Coronary artery (tissue), 2 donors: ENCODE results near the gene PHETA1.

ENCODE experiments used
- DNase-seq: peaks from one replicate; pipeline ENCODE4 v3.0.0-alpha.2; 2017; ENCODE audit warnings: low spot score
- H3K27ac ChIP-seq, 2 donors: fragments of 200-600 bp; sonication (generic); one replicate each; pipeline ENCODE4 v1.5.1; 2016 to 2019
- H3K4me3 ChIP-seq: fragments of 200-600 bp; sonication (generic); 2 replicates; pipeline ENCODE4 v1.5.1; 2016; ENCODE audit warnings: mild to moderate bottlenecking, moderate library complexity
- TF ChIP-seq, protein P1 (sequence below): fragments of 200-600 bp; sonication (generic); IDR thresholded peaks from one replicate; pipeline ENCODE4 v1.5.1; 2019; ENCODE audit warnings: antibody characterized with exemption

The PHETA1 gene

DNA sequence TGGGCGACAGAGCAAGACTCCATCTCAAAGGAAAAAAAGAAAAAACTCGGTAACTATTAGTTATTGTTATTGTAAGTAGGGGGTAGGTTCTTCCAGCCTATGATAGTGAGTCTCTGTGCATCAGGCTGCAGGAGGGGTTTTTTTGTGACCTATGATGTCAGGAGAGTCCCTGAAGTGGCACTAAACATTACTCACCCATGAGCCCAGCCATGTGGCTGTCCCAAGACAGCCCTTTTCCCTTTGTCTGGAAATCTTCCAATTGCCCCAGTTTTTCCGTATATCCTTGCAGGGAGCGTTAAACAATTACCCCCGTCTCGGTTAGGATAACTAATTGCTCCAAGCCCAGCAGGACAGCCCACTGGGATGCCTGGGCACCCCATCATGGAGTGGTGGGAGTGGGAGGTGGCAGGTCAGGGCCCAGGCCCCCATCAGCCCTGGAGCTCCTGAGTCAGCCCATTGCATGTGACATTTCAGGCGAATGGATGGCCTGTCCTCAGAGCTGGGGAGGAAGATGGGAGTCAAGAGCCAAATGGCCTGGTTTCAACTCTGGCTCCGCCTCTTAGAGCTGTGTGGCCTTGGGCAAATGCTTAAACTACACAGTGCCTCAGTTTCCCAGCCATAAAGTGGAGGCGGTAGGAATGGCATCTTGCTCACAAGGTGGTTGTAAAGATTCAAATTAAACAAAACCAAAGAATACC lies 16.4 kb downstream of the PHETA1 start:
- no peak for DNase-seq
- TF ChIP-seq, protein P1, sequence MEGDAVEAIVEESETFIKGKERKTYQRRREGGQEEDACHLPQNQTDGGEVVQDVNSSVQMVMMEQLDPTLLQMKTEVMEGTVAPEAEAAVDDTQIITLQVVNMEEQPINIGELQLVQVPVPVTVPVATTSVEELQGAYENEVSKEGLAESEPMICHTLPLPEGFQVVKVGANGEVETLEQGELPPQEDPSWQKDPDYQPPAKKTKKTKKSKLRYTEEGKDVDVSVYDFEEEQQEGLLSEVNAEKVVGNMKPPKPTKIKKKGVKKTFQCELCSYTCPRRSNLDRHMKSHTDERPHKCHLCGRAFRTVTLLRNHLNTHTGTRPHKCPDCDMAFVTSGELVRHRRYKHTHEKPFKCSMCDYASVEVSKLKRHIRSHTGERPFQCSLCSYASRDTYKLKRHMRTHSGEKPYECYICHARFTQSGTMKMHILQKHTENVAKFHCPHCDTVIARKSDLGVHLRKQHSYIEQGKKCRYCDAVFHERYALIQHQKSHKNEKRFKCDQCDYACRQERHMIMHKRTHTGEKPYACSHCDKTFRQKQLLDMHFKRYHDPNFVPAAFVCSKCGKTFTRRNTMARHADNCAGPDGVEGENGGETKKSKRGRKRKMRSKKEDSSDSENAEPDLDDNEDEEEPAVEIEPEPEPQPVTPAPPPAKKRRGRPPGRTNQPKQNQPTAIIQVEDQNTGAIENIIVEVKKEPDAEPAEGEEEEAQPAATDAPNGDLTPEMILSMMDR = no peak
- Histone ChIP-seq H3K4me3 (no peak overlapping the region), H3K27ac (no peak overlapping the region)

DNA sequence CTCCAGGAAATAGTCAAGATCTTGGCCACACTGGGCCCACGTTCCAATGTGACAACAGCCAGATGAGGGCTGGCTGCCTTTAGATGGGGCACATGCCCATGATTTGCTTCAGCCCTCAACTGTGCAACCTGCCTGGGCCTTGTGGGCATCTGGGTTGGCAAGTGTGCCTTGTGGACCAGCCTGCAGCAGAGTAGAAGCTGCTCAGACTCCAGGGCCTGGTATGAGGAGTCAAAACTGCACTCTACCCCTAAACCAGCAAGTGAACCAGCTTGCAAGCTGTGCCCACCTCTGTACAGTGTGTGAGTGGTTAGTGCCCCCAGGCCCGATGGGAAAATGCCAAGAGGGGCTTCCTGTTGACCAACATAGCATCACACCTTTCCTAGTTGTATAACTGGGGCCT lies 17.9 kb downstream of the PHETA1 start:
- no peak for DNase-seq
- Histone ChIP-seq H3K4me3 (no peak overlapping the region), H3K27ac (no peak overlapping the region)
- TF ChIP-seq, protein P1 = no peak

DNA sequence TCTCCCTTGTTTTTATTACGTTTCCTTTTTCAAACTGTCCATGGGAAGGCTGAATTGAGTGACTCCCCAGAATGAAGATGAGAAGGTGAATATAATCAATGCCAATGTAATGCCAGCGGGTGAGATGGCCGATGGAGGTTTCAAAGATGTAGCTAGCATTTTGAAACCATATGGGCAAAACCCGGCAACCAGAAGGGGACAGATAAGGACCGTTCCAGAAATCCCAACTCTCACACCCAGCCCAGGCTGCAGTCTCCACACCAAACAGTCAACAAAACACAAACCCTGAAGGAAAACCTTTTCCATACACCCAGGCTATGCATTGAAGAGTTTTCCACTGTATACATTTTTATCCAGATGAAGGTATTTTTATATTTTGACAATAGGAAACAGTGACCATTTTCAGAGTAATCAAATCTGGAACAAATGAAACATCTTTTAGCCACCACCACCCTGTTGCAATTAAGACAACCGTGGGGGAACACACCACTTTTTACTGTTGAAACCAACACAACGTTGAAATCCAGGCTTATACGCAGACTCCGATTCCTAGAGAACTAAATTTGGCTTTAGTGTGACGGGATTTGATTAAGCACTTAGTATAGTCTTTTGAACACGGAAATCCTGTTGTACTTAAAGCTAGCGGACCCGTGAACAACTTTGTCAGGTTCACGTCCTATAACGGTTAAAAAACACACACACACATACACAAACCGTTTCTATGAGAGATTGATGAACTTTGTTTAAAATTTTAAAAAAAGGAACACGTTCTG lies 19.0 kb downstream of the PHETA1 start:
- TF ChIP-seq, protein P1 = no peak
- DNase-seq = no peak
- H3K27ac ChIP-seq = no peak overlapping the region
- H3K4me3 ChIP-seq = no peak overlapping the region

DNA sequence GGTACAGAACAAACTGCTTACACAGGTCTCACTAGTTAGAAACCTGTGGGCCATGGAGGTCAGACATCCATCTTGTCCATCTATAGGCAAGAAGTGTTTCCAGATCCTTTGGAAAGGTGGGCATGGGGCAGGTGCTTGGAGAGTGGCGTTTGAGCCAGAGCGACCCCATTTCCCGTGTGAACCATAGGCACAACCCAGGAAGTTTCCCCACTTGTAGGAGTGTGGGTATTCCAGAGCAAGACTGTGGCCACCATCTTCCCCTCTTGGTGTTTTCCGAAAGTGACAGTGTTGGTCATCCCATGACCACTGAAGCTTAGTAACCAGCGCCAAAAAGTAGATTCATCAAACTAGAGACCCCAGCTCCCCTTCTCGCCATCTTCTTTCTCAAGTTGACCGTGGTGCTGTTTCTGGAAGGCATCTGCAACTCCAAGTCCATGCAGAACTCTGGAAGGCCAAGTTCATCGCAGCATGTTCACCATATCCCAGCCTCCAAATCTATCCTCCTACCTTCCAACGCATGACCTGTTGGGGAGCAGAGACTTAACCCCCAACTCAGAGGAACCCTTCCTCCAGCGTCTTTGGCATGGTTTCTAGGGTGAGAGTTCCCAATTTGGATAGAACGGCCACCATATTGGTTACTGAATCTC lies 19.7 kb downstream of the PHETA1 start:
- Histone ChIP-seq H3K4me3 (no peak overlapping the region), H3K27ac (no peak overlapping the region)
- TF ChIP-seq, protein P1 = no peak
- no peak for DNase-seq

DNA sequence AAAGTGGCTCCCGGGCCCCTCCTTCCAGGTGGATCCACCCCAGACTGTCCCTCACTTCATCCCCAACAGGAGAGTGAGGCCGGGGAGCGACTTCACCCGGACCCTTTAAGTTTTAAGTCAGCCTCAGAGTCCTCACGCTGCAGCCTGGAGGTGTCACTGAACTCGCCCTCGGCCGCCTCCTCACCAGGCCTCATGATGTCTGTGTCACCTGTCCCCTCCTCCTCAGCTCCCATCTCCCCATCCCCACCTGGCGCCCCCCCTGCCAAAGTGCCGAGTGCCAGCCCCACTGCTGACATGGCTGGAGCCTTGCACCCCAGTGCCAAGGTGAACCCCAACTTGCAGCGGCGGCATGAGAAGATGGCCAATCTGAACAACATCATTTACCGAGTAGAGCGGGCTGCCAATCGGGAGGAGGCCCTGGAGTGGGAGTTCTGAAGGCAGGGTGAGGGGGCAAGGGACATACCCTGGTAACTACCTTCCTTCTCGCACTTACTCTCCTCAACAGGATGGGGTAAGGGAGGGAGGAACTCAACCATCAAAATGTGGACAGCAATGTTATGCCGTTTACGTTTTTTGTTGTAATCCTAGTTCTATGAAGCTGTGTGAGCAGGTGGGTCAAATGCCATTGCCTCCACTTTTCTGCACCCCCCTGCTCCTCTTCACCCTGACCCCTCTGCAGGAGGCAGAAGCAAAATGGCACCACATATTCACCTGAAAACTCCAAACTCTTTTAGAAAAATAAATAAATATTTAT lies 20.8 kb downstream of the PHETA1 start:
- H3K27ac ChIP-seq = no peak overlapping the region
- no peak overlapping the region for H3K4me3 ChIP-seq
- no peak for DNase-seq
- TF ChIP-seq, protein P1 = no peak

DNA sequence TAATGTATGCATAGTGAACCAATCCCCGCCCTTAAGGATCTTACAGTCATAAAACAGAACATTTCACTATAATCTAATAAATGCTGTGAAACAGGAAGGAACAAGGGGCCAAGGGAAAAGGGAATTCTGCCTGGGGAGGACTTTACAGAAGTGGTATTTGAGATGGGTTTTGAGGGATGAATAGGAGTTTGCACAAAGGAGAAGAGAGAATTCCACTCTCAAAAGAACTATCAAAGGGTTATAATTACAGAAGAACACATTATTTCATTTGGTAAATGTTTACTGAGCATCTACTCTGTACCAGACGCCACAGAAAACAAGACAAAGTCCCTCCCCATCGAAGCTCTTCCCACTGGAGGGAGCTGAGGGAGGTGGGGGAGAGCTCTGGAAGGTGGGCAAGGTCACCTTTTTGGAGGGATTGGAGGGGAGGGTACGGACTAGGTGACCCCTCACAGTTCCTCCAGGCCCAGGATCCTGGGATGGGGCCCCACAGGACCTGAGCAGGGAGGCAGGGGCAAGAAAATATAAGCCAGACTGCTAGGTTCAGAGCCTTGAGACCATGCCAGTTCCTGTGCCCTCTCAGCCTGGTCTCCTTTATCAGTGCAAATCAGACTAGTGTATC lies 24.5 kb downstream of the PHETA1 start:
- TF ChIP-seq, protein P1 = no peak

More for the DNA sequence above, 24.5 kb downstream of the PHETA1 start:
- DNase-seq = no peak
- Histone ChIP-seq H3K4me3 (no peak overlapping the region), H3K27ac (no peak overlapping the region)
